ENCODE results near the gene MRPL54.
"Not testable (repeated sequence)": the region's sequence is repeated elsewhere in the genome, so short reads cannot be mapped to it uniquely, and the experiment has no call there.

MRPL54 gene

DNA sequence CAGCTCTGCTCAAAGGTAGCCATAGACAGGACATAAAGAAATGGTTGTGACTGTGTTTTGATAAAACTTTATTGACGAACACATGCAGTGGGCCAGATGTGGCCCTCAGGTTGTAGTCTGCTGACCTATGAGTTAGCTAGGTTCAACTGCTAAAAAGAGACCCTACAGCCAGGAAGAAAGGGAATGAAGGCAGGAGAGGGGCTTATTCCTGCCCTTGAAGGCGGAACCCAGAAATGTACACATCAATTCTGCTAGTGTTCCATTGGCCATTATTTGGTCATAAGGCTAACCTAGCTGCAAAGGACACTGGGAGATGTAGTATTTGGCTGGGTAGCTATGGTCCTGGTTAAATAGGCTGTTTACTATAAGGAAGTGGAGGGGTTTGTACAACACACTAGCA lies 19.0 kb upstream of the MRPL54 start:
- no peak for DNase-seq

DNA sequence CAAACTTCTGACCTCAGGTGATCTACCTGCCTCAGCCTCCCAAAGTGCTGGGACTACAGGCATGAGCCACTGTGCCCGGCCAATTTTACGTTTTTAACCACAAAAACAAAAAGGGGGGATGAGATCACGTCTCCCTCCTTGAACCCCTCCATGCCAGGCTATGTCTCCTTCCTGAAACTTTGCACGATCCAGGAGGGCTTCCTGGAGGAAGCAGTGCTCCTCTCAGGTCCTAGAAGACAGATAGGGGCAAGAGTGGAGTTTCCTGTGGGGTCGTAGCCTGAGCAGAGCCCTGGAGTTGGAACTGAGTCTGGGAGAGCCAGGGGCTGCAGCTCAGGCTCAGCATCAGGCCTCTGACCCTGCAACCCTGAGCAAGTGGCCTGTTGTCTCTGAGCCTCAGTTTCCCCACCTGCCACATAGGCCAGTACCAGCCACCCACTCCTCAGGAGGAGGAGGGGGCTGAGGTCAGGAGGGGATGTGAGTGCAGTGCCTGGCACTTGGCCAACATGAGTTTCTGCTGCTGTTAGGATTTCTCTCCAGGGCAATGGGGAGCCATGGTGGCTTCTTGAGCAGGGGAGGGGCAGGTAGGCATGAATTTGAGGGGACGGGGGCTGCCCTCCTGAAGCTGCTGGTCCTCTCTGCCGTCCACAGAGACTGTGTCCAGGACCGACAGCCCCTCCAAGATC lies 17.0 kb upstream of the MRPL54 start:
- DNase-seq, result no peak

DNA sequence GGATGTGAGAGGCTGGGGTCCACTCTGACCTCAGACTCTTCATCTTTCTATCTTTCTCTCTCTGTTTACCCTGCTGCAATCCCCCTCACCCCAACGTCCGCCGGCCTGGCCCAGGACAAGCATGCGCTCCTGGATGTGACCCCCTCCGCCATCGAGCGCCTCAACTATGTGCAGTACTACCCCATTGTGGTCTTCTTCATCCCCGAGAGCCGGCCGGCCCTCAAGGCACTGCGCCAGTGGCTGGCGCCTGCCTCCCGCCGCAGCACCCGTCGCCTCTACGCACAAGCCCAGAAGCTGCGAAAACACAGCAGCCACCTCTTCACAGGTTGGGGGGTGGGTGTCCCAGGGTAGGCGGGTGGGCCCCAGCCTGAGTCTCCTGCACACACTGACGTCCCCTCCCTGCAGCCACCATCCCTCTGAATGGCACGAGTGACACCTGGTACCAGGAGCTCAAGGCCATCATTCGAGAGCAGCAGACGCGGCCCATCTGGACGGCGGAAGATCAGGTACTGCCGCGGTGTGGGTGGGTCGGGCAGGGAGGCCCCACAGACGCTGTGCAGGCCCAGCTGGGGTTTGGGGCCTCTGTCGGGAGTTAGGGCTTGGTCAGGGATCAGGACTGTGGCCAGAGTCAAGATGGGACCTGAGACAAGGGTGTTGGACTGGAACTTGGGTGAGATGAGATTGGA lies 16.0 kb upstream of the MRPL54 start:
- no peak for DNase-seq

DNA sequence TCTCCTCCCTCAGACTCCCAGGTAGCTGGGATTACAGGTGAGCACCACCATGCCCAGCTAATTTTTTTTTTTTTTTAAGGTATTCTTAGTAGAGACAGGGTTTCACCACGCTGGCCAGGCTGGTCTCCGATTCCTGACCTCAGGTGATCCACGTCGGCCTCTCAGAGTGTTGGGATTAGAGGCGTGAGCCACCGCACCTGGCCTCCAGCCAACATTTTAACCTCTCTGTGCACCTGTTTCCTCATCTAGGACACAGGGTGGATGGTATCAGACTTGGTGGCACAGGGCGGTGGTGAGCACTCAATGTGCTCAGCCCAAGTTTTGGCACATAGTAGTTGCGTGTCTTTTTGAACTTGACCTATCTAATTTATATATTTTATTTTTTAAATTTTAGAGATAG lies 13.5 kb upstream of the MRPL54 start:
- no peak for DNase-seq

DNA sequence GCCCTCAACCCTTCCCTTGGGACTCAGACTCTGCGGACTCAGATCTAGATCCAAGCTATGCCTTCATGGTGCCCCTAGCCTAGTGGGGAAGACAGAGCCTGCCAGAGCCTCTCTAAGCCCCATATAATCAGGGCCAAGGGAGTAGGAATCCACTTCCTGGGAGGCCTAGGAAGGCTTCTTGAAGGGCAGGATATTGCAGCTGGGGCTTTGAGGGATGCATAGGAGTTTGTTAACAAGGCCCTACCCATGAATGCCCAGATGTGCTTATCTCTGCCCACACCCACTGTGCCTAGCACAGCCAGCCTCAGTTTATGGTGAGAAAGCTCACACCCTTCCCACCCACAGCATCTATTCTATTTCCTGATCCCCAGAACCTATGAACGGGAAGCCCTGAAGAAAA lies 12.3 kb upstream of the MRPL54 start:
- DNase-seq, result no peak

DNA sequence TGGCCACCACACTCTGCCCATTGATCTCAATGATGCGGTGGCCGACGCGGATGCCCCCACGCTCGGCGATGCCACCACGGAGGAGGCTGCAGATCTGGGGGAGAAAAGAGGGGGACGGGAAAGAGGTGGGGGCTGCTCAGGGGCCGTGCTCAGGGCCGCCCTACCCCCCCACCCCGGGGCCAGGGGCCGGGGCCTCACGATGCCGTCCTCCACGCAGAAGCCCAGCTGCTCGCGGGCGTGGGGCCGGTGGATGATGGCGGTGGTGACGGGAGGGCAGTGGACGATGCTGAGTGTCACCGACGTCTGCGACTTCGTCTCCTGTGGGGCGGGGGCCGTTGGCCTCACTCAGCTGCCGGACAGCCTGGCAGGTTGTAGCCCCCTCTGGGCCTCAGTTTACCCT lies 11.2 kb upstream of the MRPL54 start:
- DNase-seq, result no peak

DNA sequence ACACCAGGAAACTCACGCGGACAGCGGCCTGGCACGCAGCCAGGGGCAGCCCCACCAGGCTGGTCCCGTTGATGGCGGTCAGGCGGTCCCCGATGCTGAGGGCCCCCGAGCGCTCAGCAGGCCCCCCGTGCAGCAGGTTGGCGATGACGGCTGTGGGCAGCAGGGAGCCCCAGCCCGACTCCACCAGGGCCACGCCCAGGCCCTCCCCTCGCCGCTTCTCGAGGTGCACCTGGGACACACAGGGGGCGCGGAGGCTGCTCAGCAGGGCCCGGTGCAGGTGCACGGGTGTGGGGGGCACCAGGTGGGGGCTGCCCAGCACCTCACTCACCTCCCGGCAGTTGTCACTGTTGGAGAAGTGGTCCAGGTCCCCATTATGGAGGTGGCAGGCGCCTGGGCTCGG lies 10.0 kb upstream of the MRPL54 start:
- no peak for DNase-seq

DNA sequence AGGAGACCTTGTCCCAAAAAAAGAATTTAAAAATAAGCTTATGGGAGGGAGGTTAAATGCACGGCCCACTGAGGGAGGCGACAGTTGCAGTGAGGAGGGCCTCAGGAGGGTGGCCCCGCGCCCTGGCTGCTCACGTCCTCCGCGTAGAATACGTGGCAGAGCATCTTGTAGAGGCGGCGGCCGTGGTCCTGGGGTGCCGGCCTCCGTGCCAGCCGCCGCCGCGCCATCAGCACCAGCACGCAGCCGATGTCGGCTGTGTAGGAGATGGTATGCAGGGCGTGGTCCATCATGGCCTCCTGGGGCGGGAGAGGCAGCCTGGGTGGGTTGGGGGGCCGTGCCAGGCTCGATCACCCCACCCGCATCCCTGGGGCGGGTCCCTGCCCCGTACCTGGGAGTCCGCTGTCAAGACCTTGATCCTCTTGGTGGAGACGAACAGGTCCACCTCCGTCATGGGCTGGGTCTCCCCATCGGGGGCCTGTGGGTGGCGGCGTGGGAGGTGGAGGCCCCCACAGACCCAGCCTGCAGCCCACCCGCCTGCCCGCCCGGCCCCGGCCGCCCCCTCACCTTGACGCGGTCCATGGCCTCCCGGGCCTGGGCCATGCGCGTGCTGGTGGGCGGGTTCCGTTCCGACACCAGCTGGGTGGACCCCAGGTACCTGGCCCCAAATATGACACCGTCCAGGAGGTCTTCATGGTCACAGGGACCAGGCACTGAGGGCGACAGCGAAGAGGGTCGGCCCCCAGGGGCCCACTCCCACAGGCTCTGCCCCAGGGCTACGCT lies 8.7 kb upstream of the MRPL54 start:
- no peak for DNase-seq

DNA sequence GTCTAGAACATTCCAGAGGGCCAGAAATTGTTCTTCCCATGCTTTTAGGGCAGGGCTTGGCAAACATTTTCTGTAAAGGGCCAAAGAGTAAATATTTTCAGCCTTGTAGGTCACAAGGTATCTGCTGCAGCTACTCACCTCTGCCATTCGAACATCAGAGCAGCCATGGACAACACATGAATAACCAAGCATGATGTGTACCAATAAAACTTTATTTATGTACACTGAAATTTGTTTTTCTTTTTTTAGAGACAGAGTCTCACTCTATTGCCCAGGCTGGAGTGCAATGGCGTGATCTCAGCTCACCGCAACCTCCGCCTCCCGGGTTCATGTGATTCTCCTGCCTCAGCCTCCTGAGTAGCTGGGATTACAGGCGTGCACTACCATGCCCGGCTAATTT lies 4.8 kb upstream of the MRPL54 start:
- not testable (repeated sequence) for DNase-seq

DNA sequence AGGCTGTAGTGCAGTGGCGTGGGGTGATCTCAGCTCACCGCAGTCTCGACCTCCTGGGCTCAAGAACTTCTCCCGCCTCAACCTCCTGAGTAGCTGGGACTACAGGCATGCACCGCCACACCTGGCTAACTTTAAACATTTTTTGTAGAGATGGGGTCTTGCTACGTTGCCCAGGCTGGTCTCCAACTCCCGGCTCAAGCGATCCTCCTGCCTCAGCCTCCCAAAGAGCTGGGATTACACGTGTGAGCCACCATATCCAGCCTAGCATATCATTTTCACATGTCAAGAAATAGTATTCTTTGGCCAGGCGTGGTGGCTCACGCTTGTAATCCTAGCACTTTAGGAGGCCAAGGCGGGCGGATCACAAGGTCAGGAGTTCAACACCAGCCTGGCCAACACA lies 4.2 kb upstream of the MRPL54 start:
- DNase-seq, result not testable (repeated sequence)

DNA sequence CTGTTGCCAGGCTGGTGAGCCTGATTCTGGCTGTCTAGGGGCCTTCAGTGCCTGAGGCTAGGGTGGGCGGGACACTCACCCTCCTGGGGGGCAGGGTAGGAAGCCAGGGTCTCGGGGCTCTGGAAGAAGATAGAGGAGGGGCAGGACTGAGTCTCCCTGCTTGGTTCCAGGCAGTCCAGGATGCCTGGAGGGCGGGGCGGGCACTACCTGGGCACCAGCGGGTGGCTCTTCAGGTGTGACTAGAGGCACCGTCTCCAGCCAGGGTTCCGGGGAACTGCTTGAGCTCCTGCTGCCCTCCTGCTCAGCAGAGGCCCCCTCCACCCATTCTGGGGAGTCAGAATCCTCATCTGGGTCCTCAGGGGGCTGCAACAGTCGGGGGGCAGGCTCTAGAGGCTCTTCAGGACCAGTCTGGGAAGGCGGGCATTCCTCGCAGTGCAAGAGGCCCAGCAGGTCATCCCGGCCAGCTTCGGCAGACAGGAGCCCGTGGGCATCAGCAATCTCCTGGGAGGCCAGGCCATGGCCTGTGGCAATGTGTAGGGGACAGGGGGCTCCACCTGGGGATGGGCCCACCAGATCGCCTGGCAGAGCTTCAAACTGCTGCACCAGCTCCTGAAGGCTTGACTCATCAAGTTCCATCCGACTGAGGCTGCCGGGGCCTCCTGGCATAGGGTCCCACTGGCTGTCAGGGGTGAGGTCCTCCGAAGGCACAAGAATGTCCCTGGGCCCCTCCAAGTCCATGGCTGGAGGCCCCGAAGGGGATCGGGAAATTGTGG lies 2.8 kb upstream of the MRPL54 start:
- no peak for DNase-seq

DNA sequence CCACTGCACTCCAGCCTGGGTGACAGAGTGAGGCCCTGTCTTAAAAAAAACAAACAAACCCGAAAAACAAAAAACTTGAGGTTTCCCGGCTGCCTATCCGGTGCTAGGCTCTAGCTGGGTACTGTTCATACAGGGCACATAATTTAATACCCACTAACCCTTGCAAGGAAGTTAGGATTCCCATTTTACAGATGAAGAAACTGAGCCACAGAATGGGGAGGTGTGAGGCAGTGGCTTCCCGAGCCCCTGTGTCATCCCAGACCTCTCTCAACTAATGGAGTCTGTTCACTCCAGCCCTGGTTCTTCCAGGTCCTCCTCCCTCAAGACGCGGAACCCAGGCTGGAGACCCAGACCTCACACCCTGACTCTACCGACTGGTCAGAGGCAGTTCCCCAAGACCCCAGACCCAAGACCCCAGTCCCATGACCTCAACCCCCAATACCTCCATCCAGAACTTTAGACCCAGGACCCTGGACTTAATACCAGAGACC lies 1.6 kb upstream of the MRPL54 start:
- no peak for DNase-seq

DNA sequence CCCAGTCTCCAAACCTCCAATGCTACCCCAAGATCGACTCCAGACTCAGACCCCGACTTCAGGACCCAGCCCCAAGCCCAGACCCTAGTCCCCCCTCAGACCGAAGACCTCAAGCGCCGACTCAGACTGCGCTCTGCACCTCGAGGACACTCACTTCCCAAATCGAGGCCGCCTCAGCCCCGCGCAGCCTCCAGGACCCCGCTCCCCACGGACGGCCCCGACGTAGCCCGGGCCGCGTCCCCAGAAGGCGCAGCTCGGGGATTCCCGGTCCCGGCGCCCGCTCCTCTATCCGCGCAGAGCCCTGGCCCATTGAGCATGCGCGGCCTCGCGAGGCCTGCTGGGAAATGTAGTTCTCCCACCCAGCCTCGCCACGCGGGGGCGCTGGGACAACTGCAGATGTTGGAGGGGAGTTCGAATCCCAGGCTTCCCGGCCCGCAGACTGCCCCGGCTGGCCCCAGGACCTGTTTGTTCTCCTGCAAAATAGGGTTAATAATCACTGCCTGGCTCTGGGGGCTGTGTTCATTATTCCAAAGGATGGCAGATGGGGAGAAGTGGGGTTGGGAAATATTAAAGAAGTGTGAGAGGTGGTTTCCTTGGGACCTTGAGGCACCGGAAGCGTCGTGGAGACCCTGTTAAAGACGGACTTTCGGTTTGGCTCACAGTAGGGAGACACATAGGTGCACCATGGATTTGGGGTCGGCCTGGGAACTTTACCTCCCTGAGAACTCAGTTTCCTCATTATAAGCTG lies 926 bp upstream of the MRPL54 start, which contains the start of gene APBA3:
APBA3 (minus strand) TSS at position 311 of the 748 bp plus-strand sequence. CDS start 1,428 bp downstream, outside the sequence.
- peak; percentile 60 for DNase-seq

DNA sequence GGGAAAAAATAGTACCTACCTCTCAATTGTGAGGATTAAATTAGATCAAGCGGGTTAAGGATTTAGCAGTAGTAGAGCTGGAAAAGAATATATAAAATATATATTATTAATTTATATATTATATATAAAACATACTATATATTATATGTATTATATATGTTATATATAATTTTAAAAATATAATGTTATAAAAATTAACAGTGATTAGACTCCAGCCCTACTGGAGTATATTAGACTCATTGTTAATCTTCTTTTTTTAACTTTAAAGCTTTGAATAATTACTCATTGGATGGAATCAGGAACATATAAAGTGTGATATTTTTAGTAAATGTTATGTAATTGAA lies 380 bp upstream of the MRPL54 start:
- no peak for DNase-seq

DNA sequence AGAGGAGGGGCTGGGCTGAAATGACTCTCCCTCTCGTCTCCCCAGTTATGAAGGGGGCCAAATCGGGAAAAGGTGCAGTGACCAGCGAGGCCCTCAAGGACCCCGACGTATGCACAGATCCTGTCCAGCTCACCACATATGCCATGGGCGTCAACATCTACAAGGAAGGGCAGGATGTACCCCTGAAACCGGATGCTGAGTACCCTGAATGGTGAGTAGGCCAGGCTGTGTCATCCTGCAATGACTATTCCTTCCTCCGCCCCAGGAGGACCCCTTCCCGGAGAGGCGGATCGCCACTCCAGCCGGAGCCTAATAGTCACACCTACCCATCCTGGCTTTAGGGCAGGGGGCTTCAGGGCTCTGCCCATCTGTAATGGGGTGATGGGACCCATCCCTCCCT lies 2.6 kb downstream of the MRPL54 start:
- DNase-seq, result no peak

DNA sequence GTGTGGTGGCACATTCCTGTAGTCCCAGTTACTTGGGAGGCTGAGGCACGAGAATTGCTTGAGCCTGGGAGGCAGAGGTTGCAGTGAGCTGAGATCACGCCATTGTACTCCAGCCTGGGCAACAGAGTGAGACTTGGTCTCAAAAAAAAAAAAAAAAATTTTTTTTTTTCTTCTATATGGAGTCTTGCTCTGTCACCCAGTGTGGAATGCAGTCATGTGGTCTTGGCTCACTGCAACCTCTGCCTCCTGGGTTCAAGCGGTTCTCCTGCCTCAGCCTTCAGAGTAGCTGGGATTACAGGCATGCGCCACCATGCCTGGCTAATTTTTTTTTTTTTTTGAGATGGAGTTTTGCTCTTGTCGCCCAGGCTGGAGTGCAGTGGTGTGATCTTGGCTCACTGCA lies 3.3 kb downstream of the MRPL54 start:
- not testable (repeated sequence) for DNase-seq

DNA sequence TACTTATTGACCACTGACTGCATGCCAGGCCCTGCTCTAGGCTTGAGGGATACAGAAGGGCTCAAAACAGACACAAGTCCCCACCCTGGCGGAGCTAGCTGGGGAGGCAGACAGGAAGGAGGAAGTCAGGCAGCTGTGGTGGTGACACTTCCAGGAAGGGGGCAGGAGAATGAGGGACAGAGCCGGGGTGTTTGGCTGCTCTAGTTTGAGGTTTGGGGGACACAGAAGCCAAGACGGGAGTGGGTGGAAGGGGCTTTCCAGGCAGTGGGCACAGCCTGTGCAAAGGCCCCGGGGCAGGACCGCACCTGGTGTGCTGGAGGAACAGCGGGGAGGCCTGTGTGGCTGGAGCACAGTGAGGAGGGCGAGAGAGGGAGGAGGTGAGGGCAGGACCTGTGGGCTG lies 4.0 kb downstream of the MRPL54 start:
- no peak for DNase-seq

DNA sequence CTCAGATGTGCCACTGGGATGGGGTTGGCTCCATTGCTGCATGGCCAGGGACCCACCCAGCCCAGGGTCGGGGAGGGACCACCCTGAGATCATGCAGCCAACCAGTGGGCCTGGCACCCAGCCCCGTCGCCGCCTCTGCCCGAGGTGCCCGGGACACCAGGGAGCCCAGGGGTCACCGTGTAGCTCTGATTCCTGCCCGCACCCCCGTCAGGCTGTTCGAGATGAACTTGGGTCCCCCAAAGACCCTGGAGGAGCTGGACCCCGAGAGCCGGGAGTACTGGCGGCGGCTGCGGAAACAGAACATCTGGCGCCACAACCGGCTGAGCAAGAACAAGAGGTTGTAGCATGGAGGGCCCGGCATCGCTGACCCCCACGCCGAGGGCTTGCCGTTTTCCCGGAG lies 4.6 kb downstream of the MRPL54 start:
- DNase-seq, result no peak

DNA sequence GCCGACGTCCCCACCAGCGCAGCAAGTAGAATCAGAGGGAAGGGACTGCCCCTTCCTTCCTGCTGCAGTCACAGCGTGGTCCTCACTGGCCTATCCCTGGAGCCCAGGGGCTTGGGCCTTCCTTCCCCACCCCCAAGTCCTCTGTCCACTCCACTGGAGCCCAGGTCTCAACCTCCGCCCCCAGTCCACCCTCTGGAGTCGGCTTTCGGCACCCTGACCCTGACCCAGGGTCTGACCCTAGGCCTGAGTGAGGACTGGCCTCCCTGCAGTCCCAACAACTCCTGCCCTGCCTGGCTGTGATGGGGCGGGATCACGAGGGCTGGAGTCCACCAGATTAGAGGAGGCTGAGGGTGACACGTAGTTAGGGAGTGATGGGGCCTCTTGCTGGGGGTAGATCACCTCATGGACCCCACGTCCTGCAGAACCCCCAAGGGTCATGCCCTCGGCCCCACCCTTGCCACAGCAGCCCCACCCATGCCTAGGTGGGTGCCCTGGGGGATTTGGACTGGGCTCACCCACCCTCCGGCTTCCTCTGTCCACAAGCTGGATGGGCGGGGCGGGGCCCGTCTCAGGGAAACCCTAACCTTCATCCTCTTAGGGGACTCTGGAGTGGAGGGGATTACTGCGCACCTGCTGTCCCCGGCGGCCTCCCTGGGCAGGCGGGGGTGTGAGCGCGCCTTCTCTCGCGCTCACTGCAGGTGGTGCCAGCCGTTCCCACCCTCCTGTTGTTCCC lies 5.7 kb downstream of the MRPL54 start:
- no peak for DNase-seq

DNA sequence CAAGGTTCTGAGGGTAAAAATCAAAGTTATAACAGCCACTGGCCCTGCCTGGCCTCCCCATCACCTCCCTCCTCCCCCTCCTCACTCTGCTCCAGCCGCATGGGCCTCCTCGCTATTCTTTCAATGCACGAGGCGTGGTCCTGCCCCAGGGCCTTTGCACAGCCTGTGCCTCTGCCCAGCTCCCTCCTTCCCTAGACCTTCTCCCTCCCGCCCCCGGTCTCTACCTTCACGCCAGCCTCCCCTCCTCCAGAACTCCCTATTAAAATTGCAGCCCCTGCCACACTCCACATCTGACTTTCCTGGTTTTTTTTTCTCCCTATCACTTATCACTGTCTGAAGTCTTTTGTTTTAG lies 6.2 kb downstream of the MRPL54 start:
- DNase-seq, result no peak

DNA sequence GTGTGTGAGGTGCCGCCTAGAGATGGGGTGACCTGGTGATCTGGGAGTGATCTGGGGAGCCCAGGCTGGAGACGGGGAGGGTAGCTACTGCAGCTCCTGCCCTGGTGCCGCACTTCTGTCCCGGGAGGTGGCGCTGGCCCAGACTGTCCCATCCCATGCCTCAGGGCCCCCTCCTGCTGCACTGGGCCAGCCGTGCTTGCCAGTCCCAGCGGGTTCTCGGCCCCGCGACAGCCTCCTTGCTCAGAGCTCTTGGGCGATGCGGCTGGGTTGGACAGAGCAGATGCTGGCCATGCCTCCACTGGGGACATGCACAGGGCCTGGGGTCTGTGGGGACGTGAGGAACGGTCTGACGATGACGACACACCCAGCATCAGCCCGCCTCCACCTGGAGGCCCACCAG lies 7.0 kb downstream of the MRPL54 start:
- DNase-seq, result no peak

Measured in NCI-H2227 treated with DMSO at 0.1 percent for 48 hours (cell line).